ENCODE results near the gene NR3C2. TPM values are rescaled to one million over a fixed set of nuclear protein-coding genes. Genes with fewer than 3 reads are reported as not detected.
"Not testable (repeated sequence)": the region's sequence is repeated elsewhere in the genome, so short reads cannot be mapped to it uniquely, and the experiment has no call there.

Gene NR3C2
- polyA plus RNA-seq, 1 experiment = 0.18 TPM

GRCh38 chr4:148330161-148330560 lies 112.1 kb downstream of the NR3C2 start:
- no peaks in the 10 kb centered on the region for H3K36me3 ChIP-seq (ENCODE audit: control insufficient read depth, insufficient read depth, low read length)
- no peak overlapping the region for H3K4me3 ChIP-seq (ENCODE audit: low read depth, low read length)
- H3K27me3 ChIP-seq (ENCODE audit: control insufficient read depth, insufficient read depth, low read length) = no peaks in the 10 kb centered on the region
- DNase-seq (ENCODE audit: low read depth) = no peak
- ChIA-PET CTCF (no interaction called here), POLR2A (no interaction called here)
- no peak for TF ChIP-seq CTCF (IDR thresholded peaks at IDR 0.05; ENCODE audit: insufficient read depth, low read depth, low read length)

GRCh38 chr4:148329751-148330150 lies 112.5 kb downstream of the NR3C2 start:
- ChIA-PET CTCF (no interaction called here), POLR2A (no interaction called here)
- H3K4me3 ChIP-seq (ENCODE audit: low read depth, low read length) = no peak overlapping the region
- no peak for DNase-seq (ENCODE audit: low read depth)
- TF ChIP-seq CTCF (IDR thresholded peaks at IDR 0.05; ENCODE audit: insufficient read depth, low read depth, low read length) = no peak
- H3K27me3 ChIP-seq (ENCODE audit: control insufficient read depth, insufficient read depth, low read length) = no peaks in the 10 kb centered on the region
- H3K36me3 ChIP-seq (ENCODE audit: control insufficient read depth, insufficient read depth, low read length) = no peaks in the 10 kb centered on the region

- no peak for DNase-seq (ENCODE audit: low read depth)
- Histone ChIP-seq H3K36me3 (ENCODE audit: control insufficient read depth, insufficient read depth, low read length) (no peaks in the 10 kb centered on the region), H3K4me3 (ENCODE audit: low read depth, low read length) (no peak overlapping the region), H3K27me3 (ENCODE audit: control insufficient read depth, insufficient read depth, low read length) (no peaks in the 10 kb centered on the region)
- CTCF ChIA-PET = no interaction called here
- POLR2A ChIA-PET = no interaction called here
- no peak for TF ChIP-seq CTCF (IDR thresholded peaks at IDR 0.05; ENCODE audit: insufficient read depth, low read depth, low read length)
Measured at GRCh38 chr4:148327683-148328082, 114.5 kb downstream of the NR3C2 start.

- CTCF ChIA-PET; H3K27me3 ChIP-seq (ENCODE audit: control insufficient read depth, insufficient read depth, low read length); H3K36me3 ChIP-seq (ENCODE audit: control insufficient read depth, insufficient read depth, low read length); H3K4me3 ChIP-seq (ENCODE audit: low read depth, low read length); POLR2A ChIA-PET; DNase-seq (ENCODE audit: low read depth): not testable (repeated sequence)
Measured at GRCh38 chr4:148323316-148323715, 118.9 kb downstream of the NR3C2 start.

- H3K27me3 ChIP-seq (ENCODE audit: control insufficient read depth, insufficient read depth, low read length) = no peaks in the 10 kb centered on the region
- H3K4me3 ChIP-seq (ENCODE audit: low read depth, low read length) = no peak overlapping the region
- POLR2A ChIA-PET = no interaction called here
- CTCF ChIA-PET = no interaction called here
- no peaks in the 10 kb centered on the region for H3K36me3 ChIP-seq (ENCODE audit: control insufficient read depth, insufficient read depth, low read length)
- no peak for DNase-seq (ENCODE audit: low read depth)
- no peak for TF ChIP-seq CTCF (IDR thresholded peaks at IDR 0.05; ENCODE audit: insufficient read depth, low read depth, low read length)
Measured at GRCh38 chr4:148315049-148315448, 127.2 kb downstream of the NR3C2 start.

- no peak overlapping the region for H3K4me3 ChIP-seq (ENCODE audit: low read depth, low read length)
- POLR2A ChIA-PET = no interaction called here
- CTCF ChIA-PET = no interaction called here
- H3K27me3 ChIP-seq (ENCODE audit: control insufficient read depth, insufficient read depth, low read length) = no peaks in the 10 kb centered on the region
- H3K36me3 ChIP-seq (ENCODE audit: control insufficient read depth, insufficient read depth, low read length) = no peaks in the 10 kb centered on the region
- TF ChIP-seq CTCF (IDR thresholded peaks at IDR 0.05; ENCODE audit: insufficient read depth, low read depth, low read length) = no peak
- no peak for DNase-seq (ENCODE audit: low read depth)
Measured at GRCh38 chr4:148312956-148313490, 129.2 kb downstream of the NR3C2 start.
